Measurements from ENCODE around the gene TUB.

The TUB gene

GRCh38 chr11:8101421-8101820 lies 20.4 kb downstream of the TUB start:
- CTCF ChIA-PET: interaction anchor here (3.5 to 19.1 kb wide), 5 partner anchors 8 to 95 kb away, joined by 38 to 408 read pairs (median 124); no protein-coding TSS in a partner anchor
- TF ChIP-seq CTCF (IDR thresholded peaks at IDR 0.05; ENCODE audit: control extremely low read depth, extremely low read depth, low read depth, missing control alignments): no peak
- POLR2A ChIA-PET: no interaction called here
- DNase-seq (ENCODE audit: extremely low spot score): no peak

GRCh38 chr11:8102296-8102915 lies 21.4 kb downstream of the TUB start:
- POLR2A ChIA-PET: no interaction called here
- DNase-seq (ENCODE audit: extremely low spot score): no peak
- CTCF ChIA-PET: interaction anchor here (1.2 to 19.1 kb wide), 4 partner anchors 13 to 115 kb away, joined by 3 to 408 read pairs (median 200); partner anchors contain the start of gene EIF3F
- TF ChIP-seq CTCF (IDR thresholded peaks at IDR 0.05; ENCODE audit: control extremely low read depth, extremely low read depth, low read depth, missing control alignments): no peak

GRCh38 chr11:8102965-8103364 lies 22.0 kb downstream of the TUB start:
- DNase-seq (ENCODE audit: extremely low spot score): no peak
- CTCF ChIA-PET: interaction anchor here (1.2 to 19.1 kb wide), 4 partner anchors 13 to 116 kb away, joined by 3 to 408 read pairs (median 200); partner anchors contain the start of gene EIF3F
- no peak for TF ChIP-seq CTCF (IDR thresholded peaks at IDR 0.05; ENCODE audit: control extremely low read depth, extremely low read depth, low read depth, missing control alignments)
- POLR2A ChIA-PET: no interaction called here

- POLR2A ChIA-PET: no interaction called here
- no peak for DNase-seq (ENCODE audit: extremely low spot score)
- no peak for TF ChIP-seq CTCF (IDR thresholded peaks at IDR 0.05; ENCODE audit: control extremely low read depth, extremely low read depth, low read depth, missing control alignments)
- CTCF ChIA-PET: interaction anchor here (10.0 to 19.1 kb wide), 3 partner anchors 14 to 97 kb away, joined by 124 to 408 read pairs (median 275); no protein-coding TSS in a partner anchor
Observed at GRCh38 chr11:8103909-8104308, 22.9 kb downstream of the TUB start.

- no peak for TF ChIP-seq CTCF (IDR thresholded peaks at IDR 0.05; ENCODE audit: control extremely low read depth, extremely low read depth, low read depth, missing control alignments)
- POLR2A ChIA-PET: no interaction called here
- no peak for DNase-seq (ENCODE audit: extremely low spot score)
- CTCF ChIA-PET: no interaction called here
Observed at GRCh38 chr11:8105133-8105532, 24.1 kb downstream of the TUB start.

- TF ChIP-seq CTCF (IDR thresholded peaks at IDR 0.05; ENCODE audit: control extremely low read depth, extremely low read depth, low read depth, missing control alignments): no peak
- POLR2A ChIA-PET: no interaction called here
- no peak for DNase-seq (ENCODE audit: extremely low spot score)
- CTCF ChIA-PET: no interaction called here
Observed at GRCh38 chr11:8105666-8106065, 24.7 kb downstream of the TUB start.

Data from GM10248 (cell line).